ENCODE data around the gene PCDHB4. TPM values are rescaled to one million over a fixed set of nuclear protein-coding genes. Genes with fewer than 3 reads are reported as not detected.

Gene PCDHB4
- polyA plus RNA-seq, 1 of the 3 experiments (the other 2 are of a cell fraction): 0.51 TPM

DNA sequence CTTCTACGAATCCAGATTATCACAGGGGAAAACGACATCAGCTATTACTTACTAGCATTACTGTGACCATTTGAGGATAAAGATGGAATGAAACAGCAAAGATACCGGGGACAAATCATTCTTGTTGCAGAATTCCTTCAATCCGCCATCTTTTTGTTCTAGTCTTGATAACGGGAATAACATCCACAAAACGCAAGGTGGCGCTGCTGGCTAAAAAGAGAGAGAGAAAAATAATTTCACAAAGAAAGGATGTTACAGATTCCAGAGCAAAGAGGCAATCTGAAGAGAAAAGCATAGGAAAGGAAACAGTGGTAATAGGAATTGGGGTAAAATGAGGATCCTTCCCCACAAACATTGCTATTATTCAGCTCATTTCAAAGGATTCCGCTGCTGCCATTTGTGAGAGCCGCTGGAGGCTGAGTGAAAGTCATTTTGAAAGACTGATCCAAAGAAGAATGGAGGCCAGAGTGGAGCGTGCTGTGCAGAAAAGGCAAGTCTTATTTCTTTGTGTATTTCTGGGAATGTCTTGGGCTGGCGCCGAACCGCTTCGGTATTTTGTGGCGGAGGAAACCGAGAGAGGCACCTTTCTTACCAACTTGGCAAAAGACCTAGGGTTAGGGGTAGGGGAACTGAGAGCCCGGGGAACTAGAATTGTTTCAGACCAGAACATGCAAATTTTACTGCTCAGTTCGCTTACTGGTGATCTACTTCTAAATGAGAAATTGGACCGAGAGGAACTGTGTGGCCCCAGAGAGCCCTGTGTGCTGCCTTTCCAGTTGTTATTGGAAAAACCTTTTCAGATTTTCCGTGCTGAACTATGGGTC lies 51.0 kb downstream of the PCDHB4 start, which contains the start of gene PCDHB7:
Gene PCDHB7 (plus strand): TSS at position 264 of the 824 bp plus-strand sequence. CDS start 192 bp downstream, at position 456.
- ChIA-PET CTCF (interaction anchor here (0.9 to 3.7 kb wide), 5 partner anchors 10 to 386 kb away, joined by 3 to 13 read pairs (median 4); partner anchors contain the start of genes PCDHA4, PCDHB14, PCDHB16 and PCDHB6), POLR2A (no interaction called here)
- Histone ChIP-seq H3K4me3 (ENCODE audit: low read depth in 2 of 2, low read length in 1 of 2) (peak within 1 kb of the TSS; percentile 21 to 31), H3K9ac (no peak within 1 kb of the TSS), H2AFZ (ENCODE audit: low read depth) (peak within 1 kb of the TSS; percentile 58), H3K4me2 (peak within 1 kb of the TSS; percentile 26; the same call in 1 of the 2 replicates), H3K27ac (ENCODE audit: low read depth in 2 of 2, low read length in 1 of 2) (no peak within 1 kb of the TSS), H3K9me3 (no peaks in the 10 kb centered on the region; the same call in 1 of the 2 replicates), H3K79me2 (ENCODE audit: insufficient read depth) (no peaks in the 10 kb centered on the region), H3K9me2 (no peaks in the 10 kb centered on the region), H3K4me1 (ENCODE audit: control insufficient read depth in 1 of 2, insufficient read depth in 2 of 2, low read depth in 1 of 2, low read length in 1 of 2) (no peaks in the 10 kb centered on the region; a peak in 1 of 4 replicates), H3K36me3 (replicated peaks in 1 of 2; ENCODE audit: control insufficient read depth in 1 of 2, insufficient read depth in 2 of 2, low read length in 1 of 2) (no peaks in the 10 kb centered on the region), H3K27me3 (ENCODE audit: insufficient read depth) (no peaks in the 10 kb centered on the region), H3F3A (replicated peaks; ENCODE audit: insufficient read depth) (no peaks in the 10 kb centered on the region), H4K20me1 (ENCODE audit: insufficient read depth) (no peaks in the 10 kb centered on the region)
- peak; percentile 49 for DNase-seq
- TF ChIP-seq ELF1 (IDR thresholded peaks at IDR 0.05) (no peak), FOSL2 (IDR thresholded peaks at IDR 0.05; ENCODE audit: borderline replicate concordance, low read depth) (no peak), SIN3A (IDR thresholded peaks at IDR 0.05; ENCODE audit: borderline replicate concordance, low read depth, low read length) (no peak), IRF3 (IDR thresholded peaks at IDR 0.05; ENCODE audit: low read depth, low read length) (no peak), RXRA (IDR thresholded peaks at IDR 0.05; ENCODE audit: borderline replicate concordance, low read depth) (no peak), YY1 (IDR thresholded peaks at IDR 0.05; ENCODE audit: low read depth) (peak; percentile 49; the same call in 1 of the 2 replicates), RAD21 (IDR thresholded peaks at IDR 0.05; ENCODE audit: low read length) (peak; percentile 53), TAF1 (IDR thresholded peaks at IDR 0.05; ENCODE audit: borderline replicate concordance, low read depth, low read length) (no peak), JUND (IDR thresholded peaks at IDR 0.05) (no peak), FOXJ3 (CRISPR knock-in tag; IDR thresholded peaks at IDR 0.05) (no peak), POLR2AphosphoS5 (IDR thresholded peaks at IDR 0.05; ENCODE audit: low read depth, low read length) (no peak), TCF12 (IDR thresholded peaks at IDR 0.05) (no peak), RFX5 (IDR thresholded peaks at IDR 0.05; ENCODE audit: low read length) (no peak), TEAD4 (IDR thresholded peaks at IDR 0.05; ENCODE audit: borderline replicate concordance, insufficient read depth) (no peak), GABPA (IDR thresholded peaks at IDR 0.05; ENCODE audit: low read depth) (no peak)
- TF ChIP-seq, protein P1, sequence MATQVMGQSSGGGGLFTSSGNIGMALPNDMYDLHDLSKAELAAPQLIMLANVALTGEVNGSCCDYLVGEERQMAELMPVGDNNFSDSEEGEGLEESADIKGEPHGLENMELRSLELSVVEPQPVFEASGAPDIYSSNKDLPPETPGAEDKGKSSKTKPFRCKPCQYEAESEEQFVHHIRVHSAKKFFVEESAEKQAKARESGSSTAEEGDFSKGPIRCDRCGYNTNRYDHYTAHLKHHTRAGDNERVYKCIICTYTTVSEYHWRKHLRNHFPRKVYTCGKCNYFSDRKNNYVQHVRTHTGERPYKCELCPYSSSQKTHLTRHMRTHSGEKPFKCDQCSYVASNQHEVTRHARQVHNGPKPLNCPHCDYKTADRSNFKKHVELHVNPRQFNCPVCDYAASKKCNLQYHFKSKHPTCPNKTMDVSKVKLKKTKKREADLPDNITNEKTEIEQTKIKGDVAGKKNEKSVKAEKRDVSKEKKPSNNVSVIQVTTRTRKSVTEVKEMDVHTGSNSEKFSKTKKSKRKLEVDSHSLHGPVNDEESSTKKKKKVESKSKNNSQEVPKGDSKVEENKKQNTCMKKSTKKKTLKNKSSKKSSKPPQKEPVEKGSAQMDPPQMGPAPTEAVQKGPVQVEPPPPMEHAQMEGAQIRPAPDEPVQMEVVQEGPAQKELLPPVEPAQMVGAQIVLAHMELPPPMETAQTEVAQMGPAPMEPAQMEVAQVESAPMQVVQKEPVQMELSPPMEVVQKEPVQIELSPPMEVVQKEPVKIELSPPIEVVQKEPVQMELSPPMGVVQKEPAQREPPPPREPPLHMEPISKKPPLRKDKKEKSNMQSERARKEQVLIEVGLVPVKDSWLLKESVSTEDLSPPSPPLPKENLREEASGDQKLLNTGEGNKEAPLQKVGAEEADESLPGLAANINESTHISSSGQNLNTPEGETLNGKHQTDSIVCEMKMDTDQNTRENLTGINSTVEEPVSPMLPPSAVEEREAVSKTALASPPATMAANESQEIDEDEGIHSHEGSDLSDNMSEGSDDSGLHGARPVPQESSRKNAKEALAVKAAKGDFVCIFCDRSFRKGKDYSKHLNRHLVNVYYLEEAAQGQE (IDR thresholded peaks at IDR 0.05; ENCODE audit: low read depth, low read length): no peak
- TF ChIP-seq, protein P2, sequence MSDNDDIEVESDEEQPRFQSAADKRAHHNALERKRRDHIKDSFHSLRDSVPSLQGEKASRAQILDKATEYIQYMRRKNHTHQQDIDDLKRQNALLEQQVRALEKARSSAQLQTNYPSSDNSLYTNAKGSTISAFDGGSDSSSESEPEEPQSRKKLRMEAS (IDR thresholded peaks at IDR 0.05; ENCODE audit: low read depth): no peak
- TF ChIP-seq, protein P3, sequence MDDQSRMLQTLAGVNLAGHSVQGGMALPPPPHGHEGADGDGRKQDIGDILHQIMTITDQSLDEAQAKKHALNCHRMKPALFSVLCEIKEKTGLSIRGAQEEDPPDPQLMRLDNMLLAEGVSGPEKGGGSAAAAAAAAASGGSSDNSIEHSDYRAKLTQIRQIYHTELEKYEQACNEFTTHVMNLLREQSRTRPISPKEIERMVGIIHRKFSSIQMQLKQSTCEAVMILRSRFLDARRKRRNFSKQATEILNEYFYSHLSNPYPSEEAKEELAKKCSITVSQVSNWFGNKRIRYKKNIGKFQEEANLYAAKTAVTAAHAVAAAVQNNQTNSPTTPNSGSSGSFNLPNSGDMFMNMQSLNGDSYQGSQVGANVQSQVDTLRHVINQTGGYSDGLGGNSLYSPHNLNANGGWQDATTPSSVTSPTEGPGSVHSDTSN (IDR thresholded peaks at IDR 0.05): no peak
- TF ChIP-seq, protein P4, sequence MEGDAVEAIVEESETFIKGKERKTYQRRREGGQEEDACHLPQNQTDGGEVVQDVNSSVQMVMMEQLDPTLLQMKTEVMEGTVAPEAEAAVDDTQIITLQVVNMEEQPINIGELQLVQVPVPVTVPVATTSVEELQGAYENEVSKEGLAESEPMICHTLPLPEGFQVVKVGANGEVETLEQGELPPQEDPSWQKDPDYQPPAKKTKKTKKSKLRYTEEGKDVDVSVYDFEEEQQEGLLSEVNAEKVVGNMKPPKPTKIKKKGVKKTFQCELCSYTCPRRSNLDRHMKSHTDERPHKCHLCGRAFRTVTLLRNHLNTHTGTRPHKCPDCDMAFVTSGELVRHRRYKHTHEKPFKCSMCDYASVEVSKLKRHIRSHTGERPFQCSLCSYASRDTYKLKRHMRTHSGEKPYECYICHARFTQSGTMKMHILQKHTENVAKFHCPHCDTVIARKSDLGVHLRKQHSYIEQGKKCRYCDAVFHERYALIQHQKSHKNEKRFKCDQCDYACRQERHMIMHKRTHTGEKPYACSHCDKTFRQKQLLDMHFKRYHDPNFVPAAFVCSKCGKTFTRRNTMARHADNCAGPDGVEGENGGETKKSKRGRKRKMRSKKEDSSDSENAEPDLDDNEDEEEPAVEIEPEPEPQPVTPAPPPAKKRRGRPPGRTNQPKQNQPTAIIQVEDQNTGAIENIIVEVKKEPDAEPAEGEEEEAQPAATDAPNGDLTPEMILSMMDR (IDR thresholded peaks at IDR 0.05): peak; percentile 64
- TF ChIP-seq, protein P5, sequence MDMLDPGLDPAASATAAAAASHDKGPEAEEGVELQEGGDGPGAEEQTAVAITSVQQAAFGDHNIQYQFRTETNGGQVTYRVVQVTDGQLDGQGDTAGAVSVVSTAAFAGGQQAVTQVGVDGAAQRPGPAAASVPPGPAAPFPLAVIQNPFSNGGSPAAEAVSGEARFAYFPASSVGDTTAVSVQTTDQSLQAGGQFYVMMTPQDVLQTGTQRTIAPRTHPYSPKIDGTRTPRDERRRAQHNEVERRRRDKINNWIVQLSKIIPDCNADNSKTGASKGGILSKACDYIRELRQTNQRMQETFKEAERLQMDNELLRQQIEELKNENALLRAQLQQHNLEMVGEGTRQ (IDR thresholded peaks at IDR 0.05; ENCODE audit: borderline replicate concordance, low read depth, low read length): no peak
- 39% methylated on average over 20 of the region's 20 CpGs for WGBS (ENCODE audit: low lambda C conversion rate)

Data from SK-N-SH (cell line).